ENCODE measurements around the gene MEF2C.
"Not testable (repeated sequence)": the region's sequence is repeated elsewhere in the genome, so short reads cannot be mapped to it uniquely, and the experiment has no call there.

The MEF2C gene

GRCh38 chr5:88883059-88883835 is at the start of gene MEF2C:
MEF2C (minus strand) TSS chr5:88883184; CDS start chr5:88823788, 59,396 bp downstream.
- DNase-seq, result peak; percentile 88

GRCh38 chr5:88932541-88932940 is 49.6 kb upstream of the MEF2C start:
- no peak for DNase-seq

- no peak for DNase-seq
Measured at GRCh38 chr5:88930335-88930734, 47.4 kb upstream of the MEF2C start.

- DNase-seq, result no peak
Measured at GRCh38 chr5:88929385-88929784, 46.4 kb upstream of the MEF2C start.

DNA sequence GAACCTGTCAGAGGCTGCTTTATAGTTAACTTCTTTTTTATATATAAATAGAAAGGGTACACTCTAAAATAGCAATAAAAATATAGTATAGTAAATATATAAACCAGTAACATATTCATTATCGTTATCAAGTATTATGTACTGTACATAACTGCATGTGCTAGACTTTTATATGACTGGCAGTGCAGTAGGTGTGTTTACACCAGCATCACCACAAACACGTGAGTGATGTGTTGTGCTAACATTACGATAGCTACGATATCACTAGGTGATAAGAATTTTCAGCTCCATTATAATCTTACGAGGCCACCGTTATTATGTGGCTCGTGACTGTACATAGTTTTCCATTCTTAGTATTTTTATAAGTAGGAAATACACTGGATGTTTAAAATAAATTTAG is 43.8 kb upstream of the MEF2C start:
- DNase-seq, result no peak

DNA sequence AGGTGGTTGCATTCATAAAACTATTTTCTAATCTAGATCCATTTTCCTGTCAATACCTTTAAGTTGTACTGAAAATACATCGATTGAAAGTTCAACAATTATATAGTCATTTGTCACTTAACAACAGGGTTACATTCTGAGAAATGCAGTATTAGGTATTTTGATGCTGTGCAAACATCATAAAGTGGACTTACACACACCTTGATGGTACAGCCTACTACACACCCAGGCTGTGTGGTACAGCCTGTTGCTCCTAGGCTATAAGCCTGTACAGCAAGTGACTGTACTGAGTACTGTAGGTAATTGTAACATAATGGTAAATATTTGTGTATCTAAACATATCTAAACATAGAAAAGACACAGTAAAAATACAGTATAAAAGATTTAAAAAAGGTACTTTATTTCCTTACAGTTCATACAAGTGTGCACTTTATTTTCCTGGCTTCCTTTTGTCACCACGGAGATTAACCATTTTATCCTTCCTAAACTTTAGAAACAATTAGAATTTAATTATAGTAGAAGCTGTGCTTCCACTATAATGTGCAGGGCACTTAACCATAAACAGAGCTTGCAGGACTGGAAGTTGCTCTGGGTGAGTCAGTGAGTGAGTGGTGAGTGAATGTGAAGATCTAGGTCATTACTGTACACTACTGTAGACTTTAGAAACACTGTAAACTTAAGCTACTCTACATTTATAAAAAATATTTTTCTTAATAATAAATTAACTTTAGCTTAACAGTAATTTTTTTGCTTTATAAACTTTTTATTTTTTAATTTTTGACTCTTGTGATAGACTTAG is 42.9 kb upstream of the MEF2C start:
- no peak for DNase-seq

DNA sequence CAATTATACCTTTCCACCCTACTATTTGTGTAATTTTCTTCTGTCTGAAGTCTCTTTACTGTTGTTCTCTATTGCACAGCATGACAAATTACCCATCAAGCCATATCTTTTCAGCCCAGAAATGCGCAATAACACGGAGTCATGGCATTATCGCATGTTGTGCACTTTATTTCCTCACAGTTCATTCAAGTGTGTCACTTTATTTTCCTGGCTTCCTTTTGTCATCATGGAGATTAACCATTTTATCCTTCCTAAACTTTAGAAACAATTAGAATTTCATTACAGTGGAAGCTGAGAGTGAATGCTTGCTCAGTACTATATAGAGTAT is 41.3 kb upstream of the MEF2C start:
- DNase-seq, result peak; percentile 96

GRCh38 chr5:88923623-88924329 is 40.8 kb upstream of the MEF2C start:
- peak; percentile 57 for DNase-seq

- DNase-seq, result not testable (repeated sequence)
Measured at GRCh38 chr5:88912743-88913142, 29.8 kb upstream of the MEF2C start.

- not testable (repeated sequence) for DNase-seq
Measured at GRCh38 chr5:88911059-88911572, 28.1 kb upstream of the MEF2C start.

DNA sequence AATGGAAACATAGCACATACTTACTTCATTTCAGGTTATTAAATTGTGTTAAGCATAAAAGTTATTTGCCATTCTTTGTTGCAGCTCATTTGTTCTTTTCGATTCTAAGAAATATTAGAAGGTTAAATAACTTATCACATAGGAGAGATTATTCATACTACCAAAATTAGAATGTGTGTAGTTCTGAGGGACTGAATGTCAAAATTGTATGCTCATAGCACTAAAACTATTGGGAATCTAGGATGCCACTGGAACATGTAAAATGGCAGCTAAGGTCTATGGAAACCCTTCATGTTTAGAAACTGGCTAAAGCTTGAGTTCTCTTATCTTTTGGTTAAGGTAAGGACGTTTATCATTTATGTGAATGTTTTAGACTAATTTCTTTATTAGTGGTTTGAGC is 21.5 kb upstream of the MEF2C start:
- not testable (repeated sequence) for DNase-seq

- DNase-seq, result not testable (repeated sequence)
Measured at GRCh38 chr5:88903966-88904365, 21.0 kb upstream of the MEF2C start.

- not testable (repeated sequence) for DNase-seq
Measured at GRCh38 chr5:88901077-88901476, 18.1 kb upstream of the MEF2C start.

DNA sequence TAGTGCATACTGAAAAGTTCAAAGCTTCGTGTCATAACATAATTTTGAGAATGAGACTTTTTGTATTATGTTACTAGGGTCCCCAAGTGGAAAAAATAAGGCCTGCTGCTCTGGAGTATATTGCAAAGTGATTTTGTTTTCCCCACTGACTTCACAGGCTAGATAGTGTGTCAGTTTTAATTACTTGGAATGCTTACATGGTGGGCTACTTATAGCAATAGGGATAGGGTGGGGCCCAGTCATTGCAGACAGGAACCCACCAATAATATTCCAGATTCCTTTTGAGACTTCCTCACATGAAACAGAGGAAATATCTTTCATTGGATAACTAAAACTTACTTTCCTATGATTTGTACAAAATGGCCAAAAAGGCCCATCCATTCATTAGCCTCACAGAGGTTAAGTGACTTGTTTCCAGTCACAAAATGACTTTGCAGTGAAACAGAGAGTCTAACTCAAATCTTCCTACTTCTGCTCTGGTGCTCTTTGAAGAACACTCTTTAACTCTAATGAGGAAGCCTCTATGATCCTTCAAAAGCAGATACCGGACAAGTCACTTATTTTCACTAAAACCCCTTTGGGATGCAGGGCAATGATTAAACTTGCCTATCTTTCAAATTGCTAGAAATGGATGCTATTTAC is 16.2 kb upstream of the MEF2C start:
- DNase-seq, result no peak

- DNase-seq, result no peak
Measured at GRCh38 chr5:88897748-88898147, 14.8 kb upstream of the MEF2C start.

DNA sequence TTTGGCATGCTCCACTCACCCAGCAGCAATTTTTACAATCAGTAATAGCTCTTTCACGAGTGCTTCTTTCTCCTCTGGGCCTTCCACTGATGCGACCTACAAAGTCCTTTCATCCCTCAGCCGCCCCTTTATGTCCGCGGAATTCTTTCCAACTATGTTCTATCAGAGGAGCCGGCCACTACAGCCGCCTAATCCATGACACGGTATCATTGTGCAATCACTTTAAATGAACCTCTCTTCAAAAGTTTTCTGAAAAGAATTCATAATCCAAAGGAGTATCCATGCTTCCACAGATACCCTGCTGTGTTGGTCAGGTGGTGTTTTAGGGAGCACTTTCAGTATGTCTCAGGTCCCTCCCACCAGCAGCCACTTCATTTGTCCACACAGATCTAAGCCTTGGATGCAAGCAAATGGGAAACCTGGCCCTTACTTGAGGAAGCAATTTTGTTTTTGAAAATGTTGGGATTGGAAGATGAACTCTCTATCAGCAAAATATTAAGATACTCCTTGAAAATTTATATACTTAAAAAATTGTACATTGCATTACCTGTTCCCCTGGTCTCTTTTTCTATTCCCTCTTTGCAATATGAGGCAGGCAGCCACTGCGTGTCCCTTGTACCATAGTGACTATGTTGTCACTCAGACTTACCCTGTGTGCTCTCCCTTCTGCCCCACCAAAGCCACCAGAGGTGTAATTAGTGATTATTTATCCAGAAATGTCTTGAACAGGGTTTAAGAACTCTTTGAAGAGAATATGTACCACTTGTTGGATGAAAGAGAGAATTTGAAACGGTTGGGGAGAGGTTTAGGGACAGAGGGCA is 12.9 kb upstream of the MEF2C start:
- no peak for DNase-seq

- no peak for DNase-seq
Measured at GRCh38 chr5:88892669-88893068, 9.7 kb upstream of the MEF2C start.

DNA sequence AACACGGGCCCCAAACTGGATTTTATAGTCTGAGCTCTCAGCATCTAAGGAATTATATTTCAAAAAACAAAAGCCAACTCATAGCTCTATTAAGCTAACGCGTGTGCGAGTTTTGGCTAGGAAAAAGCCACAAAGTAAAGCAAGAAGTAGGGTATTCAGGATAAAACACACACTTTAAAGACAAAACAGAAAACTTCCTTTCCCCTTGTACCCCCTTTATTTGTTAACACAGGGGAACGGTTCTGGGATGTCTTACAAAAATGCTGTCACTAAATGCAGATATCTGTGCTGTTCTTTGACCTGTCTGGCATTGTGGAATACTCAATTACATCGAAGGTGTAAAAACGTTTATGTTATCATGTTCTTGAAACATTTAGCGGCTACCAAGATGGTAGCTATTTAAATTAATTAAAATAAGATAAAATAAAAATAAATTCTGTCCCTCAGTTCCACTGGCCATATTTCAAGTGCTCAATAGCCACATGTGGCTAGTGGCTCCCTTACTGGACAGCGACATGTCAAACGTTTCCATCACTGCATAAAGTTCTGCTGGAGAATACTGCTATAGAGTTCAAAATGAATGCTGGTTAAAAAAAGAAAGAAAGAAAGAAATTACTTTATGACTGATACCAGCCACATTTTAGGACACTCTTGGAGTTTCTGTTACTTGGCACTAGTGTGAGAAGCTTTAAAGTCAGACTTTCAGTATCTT is 7.2 kb upstream of the MEF2C start:
- no peak for DNase-seq

DNA sequence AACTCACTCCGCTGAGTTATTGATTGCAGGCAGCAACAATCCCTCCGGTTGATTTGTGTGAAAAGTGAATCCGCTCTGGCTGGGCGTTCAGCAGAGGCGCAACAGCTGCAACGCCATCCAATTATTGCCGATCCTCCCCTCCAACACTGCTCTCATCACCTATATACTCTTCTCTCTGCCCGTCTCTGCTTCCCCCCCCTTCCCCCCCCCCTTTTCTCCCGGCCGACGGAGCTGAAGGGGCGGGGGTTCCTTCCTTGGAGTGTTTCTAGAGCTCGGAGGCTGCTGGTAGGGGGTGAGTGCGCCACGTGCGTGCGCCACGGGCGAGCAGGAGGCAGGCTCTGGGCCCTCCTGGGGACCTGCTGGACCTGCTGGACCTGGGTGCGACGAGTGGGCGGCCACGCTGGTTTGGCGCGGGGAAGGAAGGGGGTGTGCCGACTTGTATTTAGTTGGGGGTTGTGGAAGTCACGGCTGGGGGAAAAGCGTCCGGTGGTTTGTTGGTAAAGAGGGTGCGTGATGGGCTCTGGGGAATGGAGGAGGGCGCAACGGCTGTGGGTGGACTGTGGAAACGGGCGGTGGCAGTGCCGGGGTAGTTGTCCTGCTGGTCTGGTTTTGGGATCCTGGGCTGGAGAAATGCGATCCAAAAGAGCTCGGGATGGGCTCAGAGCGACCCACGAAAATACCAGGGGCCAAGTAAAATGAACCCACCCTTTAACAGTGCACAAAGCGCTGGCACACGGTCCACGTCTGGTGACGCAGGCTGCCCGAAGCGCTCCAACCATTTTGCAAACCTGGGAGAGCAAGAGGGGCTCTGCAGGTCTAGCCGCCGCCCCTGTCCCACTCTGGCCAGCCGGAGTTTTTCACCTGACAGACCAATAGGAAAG is 6.4 kb upstream of the MEF2C start:
- DNase-seq, result peak; percentile 83

DNA sequence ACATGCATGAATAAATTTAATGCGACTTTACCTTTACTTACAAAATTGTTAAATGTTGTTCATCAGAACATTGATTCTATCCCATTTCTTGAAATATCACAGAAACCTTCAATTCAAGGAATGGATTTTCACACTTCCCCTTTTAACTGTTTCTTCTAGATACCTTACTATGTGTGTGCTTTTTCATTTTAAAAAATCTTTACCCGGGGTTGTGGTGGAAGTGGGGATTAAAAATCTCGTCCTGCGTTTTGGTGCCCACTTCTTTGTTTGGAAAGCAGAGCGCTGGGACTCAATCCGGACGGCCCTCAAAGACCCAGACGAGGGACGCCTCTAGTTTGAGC is 5.8 kb upstream of the MEF2C start:
- DNase-seq, result no peak
